CD4-positive, alpha-beta T cell treated with Interleukin-1 beta for 1 hour (primary cell): ENCODE data around the gene LRP8.
A peak's percentile ranks its signal among the peaks of the same experiment; 100 is the strongest.
"Not testable (repeated sequence)": the region's sequence is repeated elsewhere in the genome, so short reads cannot be mapped to it uniquely, and the experiment has no call there.

ENCODE experiments used
- DNase-seq, 2 donors: peaks; one replicate each; pipeline ENCODE4 v3.0.0-alpha.2; 2020 to 2022

Gene LRP8

GRCh38 chr1:53206083-53206685 is 121.7 kb downstream of the LRP8 start:
- not testable (repeated sequence) for DNase-seq

- DNase-seq = not testable (repeated sequence)
Measured at GRCh38 chr1:53205496-53205895, 122.4 kb downstream of the LRP8 start.

GRCh38 chr1:53203466-53203865 is 124.4 kb downstream of the LRP8 start:
- no peak for DNase-seq

GRCh38 chr1:53198241-53198651 is 129.6 kb downstream of the LRP8 start:
- DNase-seq = no peak

GRCh38 chr1:53197291-53198200 is 130.3 kb downstream of the LRP8 start:
- DNase-seq = no peak

GRCh38 chr1:53196485-53197290 is 131.2 kb downstream of the LRP8 start, which contains the start of gene CPT2:
Gene CPT2, plus strand, starts transcription at chr1:53196824. Its CDS starts 120 bp downstream, at chr1:53196944.
- DNase-seq = peak; percentile 91 to 94

GRCh38 chr1:53196017-53196484 is 131.8 kb downstream of the LRP8 start:
- DNase-seq = no peak

GRCh38 chr1:53195246-53196016 is 132.4 kb downstream of the LRP8 start:
- DNase-seq = no peak
